ENCODE measurements around the gene ADCY4.

GRCh38 chr14:24274101-24274543 lies 60.7 kb downstream of the ADCY4 start:
- TF ChIP-seq CTCF (IDR thresholded peaks at IDR 0.05) = no peak
- TF ChIP-seq POLR2A (IDR thresholded peaks at IDR 0.05) = peak in 1 of 3 donors; percentile 46

Measured in body of pancreas (tissue), 4 donors.